Measurements from ENCODE around the gene SMAD9. TPM values are rescaled to one million over a fixed set of nuclear protein-coding genes. Genes with fewer than 3 reads are reported as not detected.

Gene SMAD9
- total RNA-seq, 1 donor: 4.3 TPM

GRCh38 chr13:36950330-36950729 is 30.3 kb upstream of the SMAD9 start:
- no peak for DNase-seq (ENCODE audit: low read depth)
- TF ChIP-seq CTCF (IDR thresholded peaks at IDR 0.05; ENCODE audit: insufficient read depth, low read depth, low read length): no peak
- no peak overlapping the region for H3K4me3 ChIP-seq (ENCODE audit: low read depth, low read length)

- DNase-seq (ENCODE audit: low read depth): peak; percentile 26
- TF ChIP-seq CTCF (IDR thresholded peaks at IDR 0.05; ENCODE audit: insufficient read depth, low read depth, low read length): no peak
- no peak overlapping the region for H3K4me3 ChIP-seq (ENCODE audit: low read depth, low read length)
These were observed 25.0 kb upstream of the SMAD9 start for GRCh38 chr13:36945078-36945477.

GRCh38 chr13:36925603-36926002 is 5.6 kb upstream of the SMAD9 start:
- TF ChIP-seq CTCF (IDR thresholded peaks at IDR 0.05; ENCODE audit: insufficient read depth, low read depth, low read length): no peak
- no peak overlapping the region for H3K4me3 ChIP-seq (ENCODE audit: low read depth, low read length)
- no peak for DNase-seq (ENCODE audit: low read depth)

GRCh38 chr13:36924001-36924400 is 4.0 kb upstream of the SMAD9 start:
- H3K4me3 ChIP-seq (ENCODE audit: low read depth, low read length): no peak overlapping the region
- DNase-seq (ENCODE audit: low read depth): no peak
- no peak for TF ChIP-seq CTCF (IDR thresholded peaks at IDR 0.05; ENCODE audit: insufficient read depth, low read depth, low read length)

GRCh38 chr13:36921631-36922301 is 1.7 kb upstream of the SMAD9 start:
- no peak for DNase-seq (ENCODE audit: low read depth)
- no peak for TF ChIP-seq CTCF (IDR thresholded peaks at IDR 0.05; ENCODE audit: insufficient read depth, low read depth, low read length)
- H3K4me3 ChIP-seq (ENCODE audit: low read depth, low read length): no peak overlapping the region

- DNase-seq (ENCODE audit: low read depth): no peak
- H3K4me3 ChIP-seq (ENCODE audit: low read depth, low read length): peak overlapping the region; percentile 24
- TF ChIP-seq CTCF (IDR thresholded peaks at IDR 0.05; ENCODE audit: insufficient read depth, low read depth, low read length): no peak
These were observed 663 bp upstream of the SMAD9 start for GRCh38 chr13:36920616-36921185.
